ENCODE results near the gene PMS2.
"Not testable (repeated sequence)": the region's sequence is repeated elsewhere in the genome, so short reads cannot be mapped to it uniquely, and the experiment has no call there.

PMS2 gene

GRCh38 chr7:6016653-6016966, 7.8 kb upstream of the PMS2 start:
- FAIRE-seq (no peak), DNase-seq (ENCODE audit: extremely low spot score, insufficient read length, low read depth) (no peak)

- DNase-seq (ENCODE audit: extremely low spot score, insufficient read length, low read depth) (no peak), FAIRE-seq (peak; percentile 12)
These were observed 7.2 kb upstream of the PMS2 start for GRCh38 chr7:6015917-6016652.

GRCh38 chr7:6012355-6013104, 3.7 kb upstream of the PMS2 start:
- FAIRE-seq (no peak), DNase-seq (ENCODE audit: extremely low spot score, insufficient read length, low read depth) (no peak)

- FAIRE-seq (no peak), DNase-seq (ENCODE audit: extremely low spot score, insufficient read length, low read depth) (no peak)
These were observed 2.7 kb upstream of the PMS2 start for GRCh38 chr7:6011541-6011940.

- DNase-seq (ENCODE audit: extremely low spot score, insufficient read length, low read depth); FAIRE-seq: not testable (repeated sequence)
These were observed 1.5 kb upstream of the PMS2 start for GRCh38 chr7:6010370-6010769.

GRCh38 chr7:6007835-6008590, 836 bp downstream of the PMS2 start:
- DNase-seq (ENCODE audit: extremely low spot score, insufficient read length, low read depth); FAIRE-seq: not testable (repeated sequence)

- no peak for DNase-seq (ENCODE audit: extremely low spot score, insufficient read length, low read depth)
- peak; percentile 41 for FAIRE-seq
These were observed 1.5 kb downstream of the PMS2 start for GRCh38 chr7:6007386-6007785.

- peak; percentile 71 for FAIRE-seq
- DNase-seq (ENCODE audit: extremely low spot score, insufficient read length, low read depth) = no peak
These were observed 11.5 kb downstream of the PMS2 start for GRCh38 chr7:5997210-5997808.

- FAIRE-seq = not testable (repeated sequence)
These were observed 21.8 kb downstream of the PMS2 start for GRCh38 chr7:5987061-5987460.

GRCh38 chr7:5979680-5980314, 29.1 kb downstream of the PMS2 start:
- DNase-seq (ENCODE audit: extremely low spot score, insufficient read length, low read depth); FAIRE-seq: not testable (repeated sequence)

More at GRCh38 chr7:5987061-5987460, 21.8 kb downstream of the PMS2 start:
- not testable (repeated sequence) for DNase-seq (ENCODE audit: extremely low spot score, insufficient read length, low read depth)

GRCh38 chr7:5973580-5973979, 35.3 kb downstream of the PMS2 start:
- not testable (repeated sequence) for FAIRE-seq; DNase-seq (ENCODE audit: extremely low spot score, insufficient read length, low read depth)

GRCh38 chr7:5970347-5970911, 38.4 kb downstream of the PMS2 start, which contains the start of gene RSPH10B:
RSPH10B (minus strand) TSS chr7:5970689; CDS start chr7:5967116, 3,573 bp downstream.
- not testable (repeated sequence) for FAIRE-seq; DNase-seq (ENCODE audit: extremely low spot score, insufficient read length, low read depth)

GRCh38 chr7:5963810-5964209, 45.0 kb downstream of the PMS2 start:
- not testable (repeated sequence) for FAIRE-seq; DNase-seq (ENCODE audit: extremely low spot score, insufficient read length, low read depth)

GRCh38 chr7:5963205-5963604, 45.6 kb downstream of the PMS2 start:
- not testable (repeated sequence) for DNase-seq (ENCODE audit: extremely low spot score, insufficient read length, low read depth); FAIRE-seq

GRCh38 chr7:5934945-5935450, 73.9 kb downstream of the PMS2 start:
- not testable (repeated sequence) for DNase-seq (ENCODE audit: extremely low spot score, insufficient read length, low read depth); FAIRE-seq

GRCh38 chr7:5931905-5932644, 76.8 kb downstream of the PMS2 start:
- FAIRE-seq; DNase-seq (ENCODE audit: extremely low spot score, insufficient read length, low read depth): not testable (repeated sequence)

- DNase-seq (ENCODE audit: extremely low spot score, insufficient read length, low read depth); FAIRE-seq: not testable (repeated sequence)
These were observed 77.6 kb downstream of the PMS2 start for GRCh38 chr7:5931250-5931649.

GRCh38 chr7:5930290-5930689, 78.6 kb downstream of the PMS2 start:
- not testable (repeated sequence) for FAIRE-seq

More at GRCh38 chr7:5930290-5930689, 78.6 kb downstream of the PMS2 start:
- not testable (repeated sequence) for DNase-seq (ENCODE audit: extremely low spot score, insufficient read length, low read depth)

All from GM18507 (cell line).